GM19035 (cell line): ENCODE results near the gene SPSB1.

ENCODE experiments used
- ATAC-seq: cut with Tn5 transposase; IDR thresholded peaks from one replicate; pipeline ENCODE4 v1.9.1; 2021; ENCODE audit not compliant: unreplicated experiment

SPSB1 gene

DNA sequence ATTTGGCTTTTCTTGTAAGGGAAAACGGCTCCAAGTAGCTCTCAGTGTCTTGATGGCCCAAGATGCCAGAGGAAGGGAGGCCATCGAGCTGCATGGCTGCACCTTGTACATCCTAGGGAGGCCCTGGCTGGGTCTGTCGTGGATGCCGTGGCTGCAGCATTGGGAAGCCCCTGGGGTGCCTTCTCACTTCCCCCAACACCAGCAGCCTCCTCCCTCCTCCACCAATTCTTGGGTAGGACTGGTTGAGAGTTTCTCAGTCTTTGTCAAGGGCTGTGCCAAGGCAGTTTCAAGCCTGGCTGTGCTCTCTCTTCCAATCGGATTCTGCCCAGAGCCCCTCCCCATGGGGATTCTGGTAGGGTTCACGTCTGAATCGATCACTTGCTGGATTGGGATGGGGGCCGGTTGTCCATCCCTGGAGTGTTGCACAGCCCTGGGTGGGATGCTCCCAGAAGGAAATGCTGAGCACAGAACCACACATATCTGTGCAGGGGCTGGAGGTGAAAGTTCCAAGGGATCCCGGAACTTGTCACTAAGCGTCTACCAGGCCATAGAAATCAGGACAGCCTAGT lies 14.0 kb upstream of the SPSB1 start:
- ATAC-seq: no peak

DNA sequence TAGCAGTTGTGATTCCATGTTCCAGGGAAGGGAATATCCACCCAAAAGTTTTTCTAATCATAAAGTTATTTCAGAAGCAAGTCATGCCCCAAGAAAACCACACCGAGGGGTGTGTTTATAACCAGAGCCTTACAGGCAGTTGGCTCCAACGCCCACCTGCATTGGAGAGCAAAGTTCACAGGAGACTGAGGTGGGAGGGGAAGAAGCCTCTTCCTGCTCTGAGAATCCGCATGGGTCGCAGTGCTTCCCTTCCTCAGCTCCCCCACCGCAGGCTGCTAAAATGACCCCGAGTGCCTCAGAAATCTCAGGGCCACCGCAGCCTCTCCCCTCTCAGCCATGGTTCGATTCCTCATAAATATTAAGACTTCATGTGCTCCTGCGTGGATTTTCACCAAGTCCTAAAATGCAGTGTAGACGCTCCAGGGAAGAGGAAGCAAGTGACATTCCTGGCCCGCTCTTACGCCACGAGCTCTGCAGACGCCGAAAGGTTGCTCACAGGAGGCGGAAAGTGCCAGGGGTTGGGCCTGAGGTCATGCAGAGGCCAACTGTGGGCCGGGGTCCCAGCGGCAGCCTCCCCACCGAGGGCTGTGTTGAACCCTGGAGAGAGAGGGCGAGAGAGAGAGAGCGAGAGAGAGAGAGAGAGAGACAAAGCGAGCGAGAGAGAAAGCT lies 13.4 kb upstream of the SPSB1 start:
- no peak for ATAC-seq

DNA sequence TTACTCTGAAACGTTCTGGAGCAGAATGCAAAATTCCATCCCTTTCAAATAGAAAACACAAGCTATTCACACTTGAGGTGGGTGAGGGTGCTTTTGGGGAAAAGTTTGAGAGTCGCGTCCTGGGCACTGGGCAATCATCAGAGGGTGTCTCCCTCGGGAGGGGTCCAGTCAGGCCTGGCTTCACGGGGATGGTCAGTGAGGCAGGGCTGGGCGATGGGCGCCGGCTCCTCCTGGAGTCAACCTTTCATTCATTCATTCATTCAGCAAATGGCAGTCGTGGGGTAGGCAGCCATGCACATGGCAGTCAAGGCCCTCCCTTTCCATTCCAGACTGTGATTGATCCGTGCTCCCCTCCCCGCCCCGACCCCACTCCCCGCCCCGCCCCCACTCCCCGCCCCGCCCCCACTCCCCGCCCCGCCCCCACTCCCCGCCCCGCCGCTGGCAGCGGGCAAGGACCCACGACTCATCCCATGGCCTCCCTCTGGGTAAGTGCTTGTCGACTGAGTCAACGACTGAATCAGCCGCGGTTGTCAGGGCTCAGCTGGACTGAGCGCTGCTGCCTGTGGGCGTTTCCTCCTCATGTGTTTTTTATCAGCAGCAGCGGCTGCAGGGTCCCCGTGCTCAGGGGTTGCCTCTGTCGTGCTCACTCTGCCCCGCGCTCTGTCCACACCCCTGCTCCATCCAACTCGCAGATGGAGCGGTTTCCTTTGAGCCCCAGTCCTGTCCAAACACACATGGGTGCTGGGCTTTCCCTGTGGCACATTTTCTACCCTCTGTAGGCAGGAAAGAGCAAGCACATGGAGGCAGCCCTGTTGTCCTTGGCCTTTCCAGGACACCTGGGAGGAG lies 12.5 kb upstream of the SPSB1 start:
- ATAC-seq: no peak

- ATAC-seq: no peak
Measured at GRCh38 chr1:9281071-9281827, 11.4 kb upstream of the SPSB1 start.

DNA sequence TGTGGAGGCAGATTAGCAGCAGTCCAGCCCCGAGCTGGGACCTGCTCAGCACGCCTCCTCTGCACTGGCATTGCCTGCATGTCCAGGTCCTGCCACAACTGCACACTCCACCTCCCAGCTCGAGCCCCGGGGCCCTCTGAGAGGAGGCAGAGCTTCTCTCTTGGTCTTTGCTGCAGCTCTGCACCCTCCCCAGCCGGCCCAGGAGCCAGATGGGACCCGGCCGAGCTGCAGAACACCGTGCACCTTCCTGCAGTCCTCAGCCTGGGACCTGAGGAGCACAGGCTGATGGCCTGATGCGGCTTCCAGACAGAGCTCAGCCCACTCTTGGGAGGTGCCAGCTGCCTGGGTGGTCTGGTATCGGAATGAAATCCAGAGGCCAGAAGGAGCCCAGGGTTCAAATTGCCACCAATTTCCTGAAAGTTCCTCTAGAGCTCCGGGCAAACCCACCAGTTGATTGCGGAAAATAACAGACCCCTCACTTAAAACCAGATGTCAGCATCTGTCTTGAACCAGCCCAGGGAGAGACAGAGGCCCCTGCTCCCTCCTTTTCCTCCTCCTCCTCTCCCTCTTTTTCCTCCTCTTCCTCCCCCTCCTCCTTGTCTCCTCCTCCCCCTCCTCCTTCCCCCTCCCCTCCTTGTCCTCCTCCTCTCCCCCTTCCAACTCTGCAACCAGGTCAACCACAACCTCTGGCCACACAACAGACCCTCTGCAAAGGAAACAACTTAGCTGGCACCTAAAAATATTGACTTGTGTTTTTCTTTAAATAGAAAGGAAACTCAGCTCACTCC lies 10.6 kb upstream of the SPSB1 start:
- no peak for ATAC-seq

- no peak for ATAC-seq
Measured at GRCh38 chr1:9282696-9282955, 10.1 kb upstream of the SPSB1 start.

DNA sequence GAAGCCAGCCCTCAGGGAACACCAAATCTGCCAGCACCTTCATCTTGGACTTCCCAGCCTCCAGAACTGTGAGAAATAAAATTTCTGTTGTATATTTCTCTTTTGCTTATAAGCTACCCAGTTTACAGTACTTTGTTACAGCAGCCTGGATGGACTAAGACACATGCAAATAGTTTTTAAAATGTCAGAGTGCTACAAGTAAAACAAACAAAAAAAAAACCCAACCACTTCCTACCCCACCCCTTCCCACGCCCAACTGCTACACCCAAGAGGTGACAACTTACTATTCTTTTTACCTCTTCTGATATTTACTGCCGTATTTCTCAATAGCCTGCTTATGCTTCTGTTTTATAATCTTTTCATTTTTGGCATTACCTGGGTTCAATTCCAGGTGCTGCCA lies 8.6 kb upstream of the SPSB1 start:
- no peak for ATAC-seq

DNA sequence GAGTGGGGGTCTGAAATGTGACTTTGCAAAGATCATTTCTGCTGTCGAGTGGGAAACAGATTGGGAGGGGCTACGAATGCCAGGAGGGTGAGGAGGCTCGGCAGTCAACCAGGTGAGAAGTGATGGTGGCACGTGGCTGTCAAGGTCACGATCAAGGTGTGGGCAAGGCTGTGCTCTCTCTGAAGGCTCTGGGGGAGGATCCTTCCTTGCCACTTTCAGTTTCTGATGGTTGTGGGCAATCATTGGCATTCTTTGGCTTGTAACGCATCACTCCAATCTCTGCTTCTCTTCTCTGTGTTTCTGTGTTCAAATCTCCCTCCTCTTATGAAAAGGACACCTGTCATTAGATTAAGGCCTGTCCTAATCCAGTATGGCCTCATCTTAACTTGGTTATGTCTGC lies 6.1 kb upstream of the SPSB1 start:
- ATAC-seq: no peak

GRCh38 chr1:9289090-9289534 lies 3.6 kb upstream of the SPSB1 start:
- no peak for ATAC-seq

DNA sequence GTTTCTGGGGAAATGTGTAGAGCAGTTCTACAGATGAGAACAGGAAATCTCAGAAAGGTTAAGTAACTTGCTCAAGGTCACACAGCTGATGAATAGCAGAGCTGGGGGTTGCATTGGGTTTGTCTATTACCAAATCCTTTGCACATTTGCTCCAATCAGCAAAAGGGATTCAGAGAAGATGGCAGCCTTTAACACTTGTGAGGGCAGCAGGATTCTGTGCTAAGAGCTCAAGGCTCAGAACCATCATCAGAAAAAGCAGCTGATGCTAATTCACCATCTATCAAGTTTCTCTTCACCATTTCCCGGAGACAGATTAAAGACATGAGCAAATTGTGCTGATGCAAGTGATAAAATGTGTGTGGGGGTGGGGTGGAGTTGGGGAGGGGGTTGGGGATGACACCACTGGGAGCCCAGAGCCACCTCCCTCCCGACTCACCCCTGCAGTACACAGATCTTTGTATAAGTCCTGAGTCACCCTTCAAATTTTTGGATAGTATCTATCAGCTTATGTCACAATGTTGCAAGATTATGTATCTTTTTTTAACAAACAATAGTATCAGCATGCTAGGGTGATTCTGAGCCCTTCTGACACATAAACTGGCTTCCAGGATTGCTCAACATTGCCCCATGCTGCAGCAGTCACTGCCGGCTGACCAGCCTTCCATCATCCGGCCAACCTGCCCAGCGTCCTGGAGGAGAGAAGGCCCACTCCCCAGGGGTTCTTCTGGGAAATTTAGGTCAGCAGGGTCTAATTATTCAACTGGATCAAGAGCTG lies 2.8 kb upstream of the SPSB1 start:
- ATAC-seq: no peak

GRCh38 chr1:9291914-9292360 lies 757 bp upstream of the SPSB1 start:
- ATAC-seq: no peak

DNA sequence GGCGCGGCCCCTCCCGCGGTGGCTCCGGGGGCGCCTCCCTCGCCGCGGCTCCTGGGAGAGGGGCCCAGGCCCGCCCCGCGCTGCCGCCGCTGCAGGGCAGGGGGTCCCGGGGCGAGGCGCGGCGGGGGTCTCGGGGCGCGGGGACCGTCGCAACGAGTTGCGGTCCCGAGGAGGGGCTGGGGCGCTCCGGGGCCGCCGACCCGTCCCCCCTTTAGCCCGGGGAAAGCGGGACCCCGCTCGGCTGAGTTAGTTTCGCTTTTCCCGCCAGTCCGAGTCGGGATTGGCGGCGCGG lies 493 bp downstream of the SPSB1 start:
- ATAC-seq: peak; percentile 29

GRCh38 chr1:9293533-9294404 lies 1.1 kb downstream of the SPSB1 start:
- peak; percentile 27 for ATAC-seq

GRCh38 chr1:9294405-9294773 lies 1.7 kb downstream of the SPSB1 start:
- no peak for ATAC-seq

DNA sequence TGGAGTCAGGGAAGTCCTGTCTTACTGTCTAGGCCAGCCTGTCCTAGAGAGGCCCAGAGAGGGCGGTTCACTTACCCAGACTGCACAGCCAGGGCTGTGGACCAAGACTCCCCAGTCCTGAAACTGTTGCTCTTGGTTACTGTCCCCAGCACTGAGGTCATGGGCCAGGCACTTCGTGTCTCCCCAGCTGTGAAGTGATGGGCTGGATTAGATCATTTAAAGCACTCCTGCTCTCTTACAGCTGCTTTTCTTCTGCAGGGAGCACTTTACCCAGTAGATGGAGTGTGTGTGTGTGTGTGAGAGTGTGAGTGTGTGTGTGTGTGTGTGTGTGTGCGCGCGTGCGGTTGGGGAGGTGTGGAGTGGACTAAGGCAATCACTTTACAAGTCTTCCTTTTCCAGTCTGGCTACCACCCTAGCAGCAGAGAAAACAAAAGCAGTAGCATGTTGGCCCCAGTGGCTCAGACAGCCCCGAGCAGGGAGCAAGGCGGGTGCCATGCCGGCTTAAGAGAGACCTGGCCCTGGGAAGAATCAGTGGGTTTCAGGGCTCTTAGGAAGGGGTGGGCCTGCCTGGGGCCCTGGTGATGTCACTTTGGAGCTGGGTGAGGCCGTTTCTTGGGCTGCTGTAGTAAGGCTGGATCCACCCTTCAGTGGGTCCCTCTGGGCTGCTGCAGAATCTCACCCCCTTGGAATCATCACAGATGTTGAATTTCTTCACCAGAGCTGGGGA lies 2.4 kb downstream of the SPSB1 start:
- ATAC-seq: no peak

GRCh38 chr1:9295884-9296283 lies 3.2 kb downstream of the SPSB1 start:
- ATAC-seq: no peak

- no peak for ATAC-seq
Measured at GRCh38 chr1:9296850-9297249, 4.2 kb downstream of the SPSB1 start.

GRCh38 chr1:9297831-9298230 lies 5.1 kb downstream of the SPSB1 start:
- ATAC-seq: no peak

- no peak for ATAC-seq
Measured at GRCh38 chr1:9298282-9298681, 5.6 kb downstream of the SPSB1 start.
